NCI-H146 treated with DMSO at 0.1 percent for 48 hours (cell line): ENCODE measurements around the gene TSEN54.
A peak's percentile ranks its signal among the peaks of the same experiment; 100 is the strongest.

Source experiments
- DNase-seq: peaks from one replicate; lab custom pipeline; 2025; ENCODE audit not compliant: unreplicated experiment; lab: John Stamatoyannopoulos, UW

Gene TSEN54

GRCh38 chr17:75540923-75541503 lies 24.7 kb downstream of the TSEN54 start:
- DNase-seq = no peak

- no peak for DNase-seq
Observed at GRCh38 chr17:75542229-75542628, 25.9 kb downstream of the TSEN54 start.

GRCh38 chr17:75542728-75543336 lies 26.5 kb downstream of the TSEN54 start:
- DNase-seq = no peak

- DNase-seq = no peak
Observed at GRCh38 chr17:75544250-75544649, 27.9 kb downstream of the TSEN54 start.

GRCh38 chr17:75546181-75546580 lies 29.9 kb downstream of the TSEN54 start:
- no peak for DNase-seq

- no peak for DNase-seq
Observed at GRCh38 chr17:75547091-75547490, 30.8 kb downstream of the TSEN54 start.

- no peak for DNase-seq
Observed at GRCh38 chr17:75548813-75549212, 32.5 kb downstream of the TSEN54 start.

- peak; percentile 76 for DNase-seq
Observed at GRCh38 chr17:75549246-75550138, 33.2 kb downstream of the TSEN54 start.

- DNase-seq = peak; percentile 36
Observed at GRCh38 chr17:75550139-75550465, 33.8 kb downstream of the TSEN54 start.

- no peak for DNase-seq
Observed at GRCh38 chr17:75551266-75551665, 34.9 kb downstream of the TSEN54 start.

- no peak for DNase-seq
Observed at GRCh38 chr17:75552425-75553294, 36.3 kb downstream of the TSEN54 start.

- DNase-seq = no peak
Observed at GRCh38 chr17:75553295-75554110, 37.2 kb downstream of the TSEN54 start.

- no peak for DNase-seq
Observed at GRCh38 chr17:75555679-75556153, 39.4 kb downstream of the TSEN54 start.

GRCh38 chr17:75557075-75557851 lies 40.9 kb downstream of the TSEN54 start:
- no peak for DNase-seq

GRCh38 chr17:75557852-75558665 lies 41.7 kb downstream of the TSEN54 start:
- no peak for DNase-seq

GRCh38 chr17:75558666-75559530 lies 42.6 kb downstream of the TSEN54 start:
- DNase-seq = no peak

- no peak for DNase-seq
Observed at GRCh38 chr17:75559958-75560533, 43.7 kb downstream of the TSEN54 start.
